Right lobe of liver (tissue), 6 donors: ENCODE measurements around the gene HLA-DRB1. TPM values are rescaled to one million over a fixed set of nuclear protein-coding genes. Genes with fewer than 3 reads are reported as not detected.

ENCODE experiments used
- ATAC-seq, 4 donors: fragments of 200-7000 bp; cut with Tn5 transposase; one replicate each; pipeline ENCODE4 v1.9.1; 2020; ENCODE audit warnings: mild to moderate bottlenecking in 4 of 4, moderate library complexity in 4 of 4
- DNase-seq, 3 donors: peaks; one replicate each; pipeline ENCODE4 v3.0.0-alpha.2; 2020
- H3K27ac ChIP-seq, 3 donors: fragments of 200-600 bp; one replicate each; pipeline ENCODE4 v1.8.0; 2022
- H3K27me3 ChIP-seq, 2 donors: fragments of 200-600 bp; one replicate each; pipeline ENCODE4 v1.8.0; 2022
- H3K36me3 ChIP-seq, 4 donors: fragments of 200-600 bp; sonication (generic) in 1 of 4; one replicate each; pipeline versions ENCODE4 v1.5.1 to v1.8.0; 2017 to 2022; ENCODE audit warnings: control low read depth in 1 of 4
- H3K4me1 ChIP-seq, 4 donors: fragments of 200-600 bp; sonication (generic) in 1 of 4; one replicate each; pipeline versions ENCODE4 v1.5.1 to v1.8.0; 2017 to 2022; ENCODE audit warnings: control low read depth in 1 of 4
- H3K4me3 ChIP-seq, 3 donors: fragments of 200-600 bp; one replicate each; pipeline ENCODE4 v1.8.0; 2022
- H3K9me3 ChIP-seq, 4 donors: fragments of 200-600 bp; sonication (generic) in 1 of 4; one replicate each; pipeline versions ENCODE4 v1.5.1 to v1.8.0; 2017 to 2022; ENCODE audit warnings: control low read depth in 1 of 4
- CTCF ChIP-seq, 4 donors: fragments of 200-600 bp in 3 of 4; fragments of 450-650 bp in 1 of 4; IDR thresholded peaks; one replicate each; pipeline versions ENCODE4 v1.5.1 to v1.8.0; 2016 to 2022; ENCODE audit warnings: antibody characterized with exemption in 4 of 4, mild to moderate bottlenecking in 2 of 4
- POLR2A ChIP-seq: fragments of 450-650 bp; IDR thresholded peaks from one replicate; pipeline ENCODE4 v1.6.1; 2017; ENCODE audit warnings: antibody characterized with exemption, mild to moderate bottlenecking
- WGBS: methylation state at CpG from one replicate; pipeline ENCODE4 v1.1.6; 2018; ENCODE audit warnings: low coverage, low lambda C conversion rate; ENCODE audit not compliant: insufficient coverage; ENCODE audit errors: missing lambda C conversion rate; 5-methylcytosine and 5-hydroxymethylcytosine counted together
- intact Hi-C, 2 donors: fragments of 100-400 bp; cut with DNase I; formaldehyde crosslinking; loops; one replicate each; pipeline versions ENCODE4 v1.11.2 to v1.14.1; 2022
- total RNA-seq, 6 experiments: library from RNA; depleted of rRNA in 2 of 6; stranded (reverse); fragments of >200 nt in 2 of 6; fragmentation: NEBNext Ultra II Directional in 3 of 6; extraction: Animal tissue kit (Norgen Biotek cat#: 25700) in 3 of 6; gene quantifications; one replicate each; pipeline versions ENCODE4 v1.1.0 to v1.2.4, GENCODE V29; 2016 to 2023
- donor health status: DM: no; HTN: yes; CAD: no.
- donor health status: DM: no; HTN: no; CAD: no.
- donor health status: DM: no; HTN: no; CAD: no.
- donor health status: DM: no; HTN: yes; CAD: no.
- donor health status: DM: no; HTN: yes; CAD: no.

Gene HLA-DRB1
- total RNA-seq, 6 experiments from 2014 or later: 8.3 to 52.8 (median 23.6) TPM

- Histone ChIP-seq H3K36me3 (no peaks in the 10 kb centered on the region), H3K4me3 (no peak overlapping the region), H3K27me3 (no peaks in the 10 kb centered on the region), H3K4me1 (no peaks in the 10 kb centered on the region), H3K9me3 (no peaks in the 10 kb centered on the region), H3K27ac (no peak overlapping the region)
- intact Hi-C loops: no loop called here
- 23% methylated on average over 2 of the region's 2 CpGs for WGBS
- ATAC-seq (no peak), DNase-seq (no peak)
- TF ChIP-seq POLR2A: no peak
- no peak for TF ChIP-seq CTCF (IDR thresholded peaks at IDR 0.05)
These were observed 18.3 kb upstream of the HLA-DRB1 start for GRCh38 chr6:32607988-32608298.

- H3K27ac ChIP-seq: no peak overlapping the region
- WGBS: 66% methylated on average over 2 of the region's 4 CpGs
- no peak for DNase-seq
- no peak overlapping the region for H3K4me3 ChIP-seq
- no peak for TF ChIP-seq CTCF (IDR thresholded peaks at IDR 0.05)
- TF ChIP-seq POLR2A: no peak
- H3K27me3 ChIP-seq: no peaks in the 10 kb centered on the region
- H3K9me3 ChIP-seq: no peaks in the 10 kb centered on the region
- ATAC-seq: no peak
- H3K36me3 ChIP-seq: no peaks in the 10 kb centered on the region
- intact Hi-C loops: no loop called here
- H3K4me1 ChIP-seq: no peaks in the 10 kb centered on the region
These were observed 17.8 kb upstream of the HLA-DRB1 start for GRCh38 chr6:32607263-32607987.

GRCh38 chr6:32604434-32604877, 14.8 kb upstream of the HLA-DRB1 start:
- H3K36me3 ChIP-seq: no peaks in the 10 kb centered on the region
- peak; percentile 71 to 85 (median 72) for ATAC-seq
- no peaks in the 10 kb centered on the region for H3K9me3 ChIP-seq
- 0% methylated on average over 3 of the region's 3 CpGs for WGBS
- H3K27me3 ChIP-seq: no peaks in the 10 kb centered on the region
- peak overlapping the region in 2 of 3 donors; percentile 31 to 49 for H3K27ac ChIP-seq
- no peak for DNase-seq
- intact Hi-C loops: no loop called here
- H3K4me1 ChIP-seq: no peaks in the 10 kb centered on the region
- no peak overlapping the region for H3K4me3 ChIP-seq
- TF ChIP-seq CTCF (IDR thresholded peaks at IDR 0.05) (no peak), POLR2A (no peak)

GRCh38 chr6:32603888-32604287, 14.2 kb upstream of the HLA-DRB1 start:
- TF ChIP-seq CTCF (IDR thresholded peaks at IDR 0.05) (no peak), POLR2A (no peak)
- WGBS: 2% methylated on average over 3 of the region's 3 CpGs
- Histone ChIP-seq H3K4me1 (no peaks in the 10 kb centered on the region), H3K9me3 (no peaks in the 10 kb centered on the region), H3K27me3 (no peaks in the 10 kb centered on the region), H3K36me3 (no peaks in the 10 kb centered on the region), H3K4me3 (no peak overlapping the region), H3K27ac (peak overlapping the region in 1 of 3 donors; percentile 49)
- DNase-seq (no peak), ATAC-seq (peak; percentile 61 to 76 (median 69))
- intact Hi-C loops: no loop called here
